HL-60 (cell line): Measurements from ENCODE around the gene TFAP2D.

ENCODE experiments used
- SPI1 ChIP-seq: IDR thresholded peaks from 2 replicates; pipeline ENCODE4 v1.6.1; 2012; ENCODE audit warnings: low read depth, mild to moderate bottlenecking, borderline replicate concordance
- TF ChIP-seq, protein P1 (sequence below): IDR thresholded peaks from one replicate; pipeline ENCODE4 v1.5.1; 2011; ENCODE audit warnings: low read length, control low read depth, inconsistent platforms; ENCODE audit not compliant: insufficient read depth

GRCh38 chr6:50706575-50706974 lies 6.8 kb upstream of the TFAP2D start:
- TF ChIP-seq, protein P1, sequence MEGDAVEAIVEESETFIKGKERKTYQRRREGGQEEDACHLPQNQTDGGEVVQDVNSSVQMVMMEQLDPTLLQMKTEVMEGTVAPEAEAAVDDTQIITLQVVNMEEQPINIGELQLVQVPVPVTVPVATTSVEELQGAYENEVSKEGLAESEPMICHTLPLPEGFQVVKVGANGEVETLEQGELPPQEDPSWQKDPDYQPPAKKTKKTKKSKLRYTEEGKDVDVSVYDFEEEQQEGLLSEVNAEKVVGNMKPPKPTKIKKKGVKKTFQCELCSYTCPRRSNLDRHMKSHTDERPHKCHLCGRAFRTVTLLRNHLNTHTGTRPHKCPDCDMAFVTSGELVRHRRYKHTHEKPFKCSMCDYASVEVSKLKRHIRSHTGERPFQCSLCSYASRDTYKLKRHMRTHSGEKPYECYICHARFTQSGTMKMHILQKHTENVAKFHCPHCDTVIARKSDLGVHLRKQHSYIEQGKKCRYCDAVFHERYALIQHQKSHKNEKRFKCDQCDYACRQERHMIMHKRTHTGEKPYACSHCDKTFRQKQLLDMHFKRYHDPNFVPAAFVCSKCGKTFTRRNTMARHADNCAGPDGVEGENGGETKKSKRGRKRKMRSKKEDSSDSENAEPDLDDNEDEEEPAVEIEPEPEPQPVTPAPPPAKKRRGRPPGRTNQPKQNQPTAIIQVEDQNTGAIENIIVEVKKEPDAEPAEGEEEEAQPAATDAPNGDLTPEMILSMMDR: no peak
- TF ChIP-seq SPI1: no peak
